Measurements from ENCODE around the gene POLE2. TPM values are rescaled to one million over a fixed set of nuclear protein-coding genes. Genes with fewer than 3 reads are reported as not detected.

Gene POLE2
- total and polyA plus RNA-seq, 2 of the 13 experiments (the other 11 are each of a cell fraction or from before 2014, with no cell fraction given), result 16.6 to 37.0 TPM

DNA sequence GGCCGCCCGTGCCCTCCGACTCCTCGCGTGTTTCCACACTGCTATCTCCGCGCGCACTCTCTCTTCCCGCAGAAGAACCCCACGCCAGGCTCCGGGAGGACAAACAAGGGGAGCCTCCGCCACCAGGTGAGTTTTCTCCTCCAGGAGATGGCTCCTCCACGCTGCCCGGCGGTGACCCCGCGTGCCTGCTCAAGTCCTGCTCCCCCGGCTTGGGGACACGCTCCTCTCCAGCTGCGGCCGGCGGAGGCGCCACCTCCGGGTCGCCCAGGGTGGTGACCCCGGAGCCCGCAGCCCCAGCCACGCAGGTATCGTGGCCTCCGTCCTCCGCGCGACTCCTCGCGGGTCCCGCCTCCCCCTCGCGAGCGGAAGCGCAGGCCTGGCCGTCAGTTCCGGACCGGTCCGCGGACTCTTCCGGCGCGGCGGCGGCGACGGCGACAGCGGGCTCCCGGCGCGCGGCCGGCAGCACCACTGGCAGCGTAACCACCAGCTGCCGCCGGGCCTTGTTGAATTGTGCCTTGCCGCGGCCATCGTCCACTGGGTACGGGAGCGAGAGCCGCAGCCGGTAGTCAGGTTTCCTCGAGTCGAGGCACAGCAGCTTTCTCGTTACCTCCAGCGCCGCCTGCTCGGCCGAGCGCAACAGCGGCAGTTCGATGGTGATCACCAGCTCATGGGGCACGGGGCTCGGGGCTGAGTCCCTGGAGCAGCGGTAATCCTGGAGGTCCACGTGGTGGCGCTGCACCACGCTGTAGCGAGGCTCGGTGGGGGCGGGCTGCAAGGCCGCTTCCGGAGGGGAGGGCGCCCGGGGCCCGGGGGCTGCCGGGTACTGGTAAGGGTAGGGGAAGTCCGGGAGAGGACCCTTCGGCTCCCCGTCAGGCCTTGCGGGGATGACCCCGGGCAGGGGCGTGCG lies 54.1 kb downstream of the POLE2 start (continued):
- TF ChIP-seq ZNF839 (CRISPR knock-in tag; IDR thresholded peaks at IDR 0.05; ENCODE audit: borderline replicate concordance) (no peak; the same call in 1 of the 2 replicates), ZBTB7A (CRISPR knock-in tag; IDR thresholded peaks at IDR 0.05) (peak; percentile 91), ZC3H13 (CRISPR knock-in tag; IDR thresholded peaks at IDR 0.05) (peak; percentile 91), ZNF749 (CRISPR knock-in tag; IDR thresholded peaks at IDR 0.05; ENCODE audit: borderline replicate concordance) (peak; percentile 67), FOXM1 (CRISPR knock-in tag; IDR thresholded peaks at IDR 0.05) (no peak), ZNF703 (CRISPR knock-in tag; IDR thresholded peaks at IDR 0.05; ENCODE audit: borderline replicate concordance) (no peak; the same call in 1 of the 2 replicates), MLLT10 (CRISPR knock-in tag; IDR thresholded peaks at IDR 0.05) (no peak), SMARCC2 (IDR thresholded peaks at IDR 0.05) (no peak), CREM (IDR thresholded peaks at IDR 0.05) (peak; percentile 26; the same call in 1 of the 2 replicates), CREM (CRISPR knock-in tag; IDR thresholded peaks at IDR 0.05) (no peak), ZNF557 (CRISPR knock-in tag; IDR thresholded peaks at IDR 0.05) (no peak), SIN3B (IDR thresholded peaks at IDR 0.05; ENCODE audit: low read length) (no peak), MYNN (CRISPR knock-in tag; IDR thresholded peaks at IDR 0.05; ENCODE audit: low read depth) (no peak; the same call in 1 of the 2 replicates), ZNF567 (CRISPR knock-in tag; IDR thresholded peaks at IDR 0.05; ENCODE audit: borderline replicate concordance) (peak; percentile 57; the same call in 1 of the 2 replicates), NFE2 (CRISPR knock-in tag; IDR thresholded peaks at IDR 0.05) (no peak)
- TF ChIP-seq, protein P1, sequence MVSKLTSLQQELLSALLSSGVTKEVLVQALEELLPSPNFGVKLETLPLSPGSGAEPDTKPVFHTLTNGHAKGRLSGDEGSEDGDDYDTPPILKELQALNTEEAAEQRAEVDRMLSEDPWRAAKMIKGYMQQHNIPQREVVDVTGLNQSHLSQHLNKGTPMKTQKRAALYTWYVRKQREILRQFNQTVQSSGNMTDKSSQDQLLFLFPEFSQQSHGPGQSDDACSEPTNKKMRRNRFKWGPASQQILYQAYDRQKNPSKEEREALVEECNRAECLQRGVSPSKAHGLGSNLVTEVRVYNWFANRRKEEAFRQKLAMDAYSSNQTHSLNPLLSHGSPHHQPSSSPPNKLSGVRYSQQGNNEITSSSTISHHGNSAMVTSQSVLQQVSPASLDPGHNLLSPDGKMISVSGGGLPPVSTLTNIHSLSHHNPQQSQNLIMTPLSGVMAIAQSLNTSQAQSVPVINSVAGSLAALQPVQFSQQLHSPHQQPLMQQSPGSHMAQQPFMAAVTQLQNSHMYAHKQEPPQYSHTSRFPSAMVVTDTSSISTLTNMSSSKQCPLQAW (CRISPR knock-in tag; IDR thresholded peaks at IDR 0.05), result no peak; the same call in 1 of the 2 replicates
- TF ChIP-seq, protein P2, sequence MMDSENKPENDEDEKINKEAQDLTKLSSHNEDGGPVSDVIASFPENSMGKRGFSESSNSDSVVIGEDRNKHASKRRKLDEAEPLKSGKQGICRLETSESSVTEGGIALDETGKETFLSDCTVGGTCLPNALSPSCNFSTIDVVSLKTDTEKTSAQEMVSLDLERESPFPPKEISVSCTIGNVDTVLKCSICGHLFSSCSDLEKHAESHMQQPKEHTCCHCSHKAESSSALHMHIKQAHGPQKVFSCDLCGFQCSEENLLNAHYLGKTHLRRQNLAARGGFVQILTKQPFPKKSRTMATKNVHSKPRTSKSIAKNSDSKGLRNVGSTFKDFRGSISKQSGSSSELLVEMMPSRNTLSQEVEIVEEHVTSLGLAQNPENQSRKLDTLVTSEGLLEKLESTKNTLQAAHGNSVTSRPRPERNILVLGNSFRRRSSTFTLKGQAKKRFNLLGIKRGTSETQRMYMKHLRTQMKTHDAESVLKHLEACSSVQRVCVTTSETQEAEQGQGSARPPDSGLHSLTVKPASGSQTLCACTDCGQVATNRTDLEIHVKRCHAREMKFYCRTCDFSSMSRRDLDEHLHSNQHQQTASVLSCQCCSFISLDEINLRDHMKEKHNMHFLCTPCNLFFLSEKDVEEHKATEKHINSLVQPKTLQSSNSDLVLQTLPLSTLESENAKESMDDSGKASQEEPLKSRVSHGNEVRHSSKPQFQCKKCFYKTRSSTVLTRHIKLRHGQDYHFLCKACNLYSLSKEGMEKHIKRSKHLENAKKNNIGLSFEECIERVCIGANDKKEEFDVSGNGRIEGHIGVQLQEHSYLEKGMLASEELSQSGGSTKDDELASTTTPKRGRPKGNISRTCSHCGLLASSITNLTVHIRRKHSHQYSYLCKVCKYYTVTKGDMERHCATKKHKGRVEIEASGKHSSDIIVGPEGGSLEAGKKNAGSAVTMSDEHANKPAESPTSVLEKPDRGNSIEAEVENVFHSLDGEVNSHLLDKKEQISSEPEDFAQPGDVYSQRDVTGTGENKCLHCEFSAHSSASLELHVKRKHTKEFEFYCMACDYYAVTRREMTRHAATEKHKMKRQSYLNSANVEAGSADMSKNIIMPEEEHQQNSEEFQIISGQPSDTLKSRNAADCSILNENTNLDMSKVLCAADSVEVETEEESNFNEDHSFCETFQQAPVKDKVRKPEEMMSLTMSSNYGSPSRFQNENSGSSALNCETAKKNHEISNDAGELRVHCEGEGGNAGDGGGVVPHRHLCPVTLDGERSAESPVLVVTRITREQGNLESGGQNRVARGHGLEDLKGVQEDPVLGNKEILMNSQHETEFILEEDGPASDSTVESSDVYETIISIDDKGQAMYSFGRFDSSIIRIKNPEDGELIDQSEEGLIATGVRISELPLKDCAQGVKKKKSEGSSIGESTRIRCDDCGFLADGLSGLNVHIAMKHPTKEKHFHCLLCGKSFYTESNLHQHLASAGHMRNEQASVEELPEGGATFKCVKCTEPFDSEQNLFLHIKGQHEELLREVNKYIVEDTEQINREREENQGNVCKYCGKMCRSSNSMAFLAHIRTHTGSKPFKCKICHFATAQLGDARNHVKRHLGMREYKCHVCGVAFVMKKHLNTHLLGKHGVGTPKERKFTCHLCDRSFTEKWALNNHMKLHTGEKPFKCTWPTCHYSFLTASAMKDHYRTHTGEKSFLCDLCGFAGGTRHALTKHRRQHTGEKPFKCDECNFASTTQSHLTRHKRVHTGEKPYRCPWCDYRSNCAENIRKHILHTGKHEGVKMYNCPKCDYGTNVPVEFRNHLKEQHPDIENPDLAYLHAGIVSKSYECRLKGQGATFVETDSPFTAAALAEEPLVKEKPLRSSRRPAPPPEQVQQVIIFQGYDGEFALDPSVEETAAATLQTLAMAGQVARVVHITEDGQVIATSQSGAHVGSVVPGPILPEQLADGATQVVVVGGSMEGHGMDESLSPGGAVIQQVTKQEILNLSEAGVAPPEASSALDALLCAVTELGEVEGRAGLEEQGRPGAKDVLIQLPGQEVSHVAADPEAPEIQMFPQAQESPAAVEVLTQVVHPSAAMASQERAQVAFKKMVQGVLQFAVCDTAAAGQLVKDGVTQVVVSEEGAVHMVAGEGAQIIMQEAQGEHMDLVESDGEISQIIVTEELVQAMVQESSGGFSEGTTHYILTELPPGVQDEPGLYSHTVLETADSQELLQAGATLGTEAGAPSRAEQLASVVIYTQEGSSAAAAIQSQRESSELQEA (CRISPR knock-in tag; IDR thresholded peaks at IDR 0.05; ENCODE audit: not compliant biosample characterization), result no peak
- TF ChIP-seq, protein P3, sequence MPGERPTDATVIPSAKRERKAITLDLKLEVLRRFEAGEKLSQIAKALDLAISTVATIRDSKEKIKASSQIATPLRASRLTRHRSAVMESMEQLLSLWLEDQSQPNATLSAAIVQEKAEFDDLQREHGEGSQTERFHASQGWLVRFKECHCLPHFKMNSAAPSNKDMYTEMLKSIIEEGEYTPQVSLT (CRISPR knock-in tag; IDR thresholded peaks at IDR 0.05; ENCODE audit: borderline replicate concordance, low read depth), result no peak; the same call in 1 of the 2 replicates
- TF ChIP-seq, protein P4, sequence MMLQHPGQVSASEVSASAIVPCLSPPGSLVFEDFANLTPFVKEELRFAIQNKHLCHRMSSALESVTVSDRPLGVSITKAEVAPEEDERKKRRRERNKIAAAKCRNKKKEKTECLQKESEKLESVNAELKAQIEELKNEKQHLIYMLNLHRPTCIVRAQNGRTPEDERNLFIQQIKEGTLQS (CRISPR knock-in tag; IDR thresholded peaks at IDR 0.05), result no peak
